Natural killer cell (primary cell): Measurements from ENCODE around the gene MGLL. TPM values are rescaled to one million over a fixed set of nuclear protein-coding genes. Genes with fewer than 3 reads are reported as not detected.

Source experiments
- ATAC-seq, 3 donors: fragments of 150-1000 bp in 2 of 3; fragments of 200-7000 bp in 1 of 3; cut with Tn5 transposase; 1 replicate in 1 of 3; 2 replicates in 2 of 3; pipeline ENCODE4 v1.10.0; 2021; ENCODE audit warnings: mild to moderate bottlenecking in 2 of 3, moderate library complexity in 2 of 3
- DNase-seq, 2 donors: peaks; one replicate each; pipeline versions ENCODE4 v3.0.0 to v3.0.0-alpha.2; 2013 to 2021; ENCODE audit warnings: mixed read lengths in 1 of 2
- H3K27ac ChIP-seq: one replicate; pipeline ENCODE4 v1.5.1; 2013; ENCODE audit warnings: mild to moderate bottlenecking, low read length
- H3K27me3 ChIP-seq: one replicate; pipeline ENCODE4 v1.6.1; 2013; ENCODE audit warnings: low read length; ENCODE audit not compliant: control insufficient read depth, insufficient read depth
- H3K36me3 ChIP-seq: one replicate; pipeline ENCODE4 v1.6.1; 2013; ENCODE audit warnings: low read length; ENCODE audit not compliant: control insufficient read depth, insufficient read depth
- H3K4me1 ChIP-seq: one replicate; pipeline ENCODE4 v1.6.1; 2013; ENCODE audit warnings: low read length; ENCODE audit not compliant: control insufficient read depth, insufficient read depth
- H3K4me3 ChIP-seq: one replicate; pipeline ENCODE4 v1.5.1; 2013; ENCODE audit warnings: low read length
- H3K9me3 ChIP-seq: one replicate; pipeline ENCODE4 v1.6.1; 2013; ENCODE audit warnings: low read length; ENCODE audit not compliant: control insufficient read depth, insufficient read depth
- H3K27ac Mint-ChIP-seq, 2 donors: one replicate each; pipeline ENCODE4 v1.8.0; 2022; ENCODE audit warnings: mild to moderate bottlenecking in 2 of 2, mixed read lengths in 2 of 2, moderate library complexity in 1 of 2
- H3K27me3 Mint-ChIP-seq, 2 donors: one replicate each; pipeline ENCODE4 v1.8.0; 2022; ENCODE audit warnings: low read depth in 2 of 2, mixed read lengths in 2 of 2
- H3K36me3 Mint-ChIP-seq: one replicate; pipeline ENCODE4 v1.8.0; 2022; ENCODE audit warnings: mixed read lengths
- H3K4me1 Mint-ChIP-seq, 2 donors: one replicate each; pipeline ENCODE4 v1.8.0; 2022; ENCODE audit warnings: mixed read lengths in 2 of 2
- H3K4me3 Mint-ChIP-seq: one replicate; pipeline ENCODE4 v1.8.0; 2022; ENCODE audit warnings: mild to moderate bottlenecking, moderate library complexity, mixed read lengths
- H3K9me3 Mint-ChIP-seq, 2 donors: one replicate each; pipeline ENCODE4 v1.8.0; 2022; ENCODE audit warnings: mixed read lengths in 2 of 2
- CTCF ChIP-seq: fragments of 200-600 bp; IDR thresholded peaks from one replicate; pipeline ENCODE4 v1.8.0; 2022; ENCODE audit warnings: antibody characterized with exemption
- WGBS: methylation state at CpG from one replicate; pipeline ENCODE4 v1.1.7; 2013; ENCODE audit warnings: missing lambda C conversion rate; ENCODE audit not compliant: insufficient coverage; 5-methylcytosine and 5-hydroxymethylcytosine counted together
- intact Hi-C: fragments of 100-400 bp; cut with micrococcal nuclease; formaldehyde crosslinking; loops from one replicate; pipeline ENCODE4 v1.14.2; 2022
- total RNA-seq, 4 donors: library from RNA; stranded (reverse); fragments of 120-200 nt in 1 of 4; gene quantifications; one replicate each; pipeline versions ENCODE4 v1.2.3 to v1.2.4, GENCODE V29; 2013 to 2022

Gene MGLL
- total RNA-seq, 3 donors from 2014 or later (not counting 1 experiment from before 2014, with no cell fraction given), result 2.7 to 4.6 (median 3.0) TPM

- Mint-ChIP-seq H3K27me3 (no peaks in the 10 kb centered on the region), H3K27ac (no peak overlapping the region), H3K36me3 (no peaks in the 10 kb centered on the region), H3K4me1 (no peaks in the 10 kb centered on the region), H3K9me3 (no peaks in the 10 kb centered on the region), H3K4me3 (no peak overlapping the region)
- 95% methylated on average over 4 of the region's 4 CpGs for WGBS
- Histone ChIP-seq H3K36me3 (no peaks in the 10 kb centered on the region), H3K27me3 (no peaks in the 10 kb centered on the region), H3K4me3 (no peak overlapping the region), H3K27ac (no peak overlapping the region), H3K9me3 (no peaks in the 10 kb centered on the region), H3K4me1 (no peaks in the 10 kb centered on the region)
- intact Hi-C loops, result loop anchor here (5.0 kb wide), 1 partner anchor 182 kb away; no protein-coding TSS in a partner anchor
- ATAC-seq, result no peak
- no peak for DNase-seq
- TF ChIP-seq CTCF, result no peak
These were observed 172.1 kb downstream of the MGLL start for GRCh38 chr3:127650236-127650635.

- no peak overlapping the region for H3K27ac ChIP-seq
- H3K27ac Mint-ChIP-seq, result no peak overlapping the region
- TF ChIP-seq CTCF, result no peak
- ATAC-seq (no peak), DNase-seq (no peak)
- H3K27me3 Mint-ChIP-seq, result no peaks in the 10 kb centered on the region
- no peaks in the 10 kb centered on the region for H3K36me3 ChIP-seq
- H3K4me1 Mint-ChIP-seq, result no peaks in the 10 kb centered on the region
- no peaks in the 10 kb centered on the region for H3K27me3 ChIP-seq
- intact Hi-C loops, result no loop called here
- H3K9me3 Mint-ChIP-seq, result no peaks in the 10 kb centered on the region
- H3K36me3 Mint-ChIP-seq, result no peaks in the 10 kb centered on the region
- no peaks in the 10 kb centered on the region for H3K4me1 ChIP-seq
- H3K9me3 ChIP-seq, result no peaks in the 10 kb centered on the region
- no peak overlapping the region for H3K4me3 ChIP-seq
- no peak overlapping the region for H3K4me3 Mint-ChIP-seq
These were observed 174.5 kb downstream of the MGLL start for GRCh38 chr3:127647845-127648204.

GRCh38 chr3:127647166-127647844 lies 175.0 kb downstream of the MGLL start:
- no peak for ATAC-seq
- Mint-ChIP-seq H3K36me3 (no peaks in the 10 kb centered on the region), H3K27ac (no peak overlapping the region), H3K4me1 (no peaks in the 10 kb centered on the region), H3K4me3 (no peak overlapping the region), H3K27me3 (no peaks in the 10 kb centered on the region), H3K9me3 (no peaks in the 10 kb centered on the region)
- no peak for DNase-seq
- H3K9me3 ChIP-seq, result no peaks in the 10 kb centered on the region
- H3K27ac ChIP-seq, result no peak overlapping the region
- TF ChIP-seq CTCF, result no peak
- no peaks in the 10 kb centered on the region for H3K4me1 ChIP-seq
- H3K36me3 ChIP-seq, result no peaks in the 10 kb centered on the region
- no peak overlapping the region for H3K4me3 ChIP-seq
- 91% methylated on average over 12 of the region's 13 CpGs for WGBS
- intact Hi-C loops, result no loop called here
- H3K27me3 ChIP-seq, result no peaks in the 10 kb centered on the region

GRCh38 chr3:127646501-127647046 lies 175.7 kb downstream of the MGLL start:
- H3K4me3 ChIP-seq, result no peak overlapping the region
- WGBS, result 94% methylated on average over 10 of the region's 10 CpGs
- H3K9me3 ChIP-seq, result no peaks in the 10 kb centered on the region
- TF ChIP-seq CTCF, result no peak
- no peak overlapping the region for H3K4me3 Mint-ChIP-seq
- H3K27me3 Mint-ChIP-seq, result no peaks in the 10 kb centered on the region
- no peaks in the 10 kb centered on the region for H3K9me3 Mint-ChIP-seq
- ATAC-seq, result no peak
- H3K36me3 Mint-ChIP-seq, result no peaks in the 10 kb centered on the region
- H3K4me1 ChIP-seq, result no peaks in the 10 kb centered on the region
- no peak overlapping the region for H3K27ac ChIP-seq
- no peaks in the 10 kb centered on the region for H3K4me1 Mint-ChIP-seq
- intact Hi-C loops, result no loop called here
- no peaks in the 10 kb centered on the region for H3K27me3 ChIP-seq
- DNase-seq, result no peak
- H3K36me3 ChIP-seq, result no peaks in the 10 kb centered on the region
- no peak overlapping the region for H3K27ac Mint-ChIP-seq
